GM18867 (cell line): ENCODE data around the gene SIAH1.
"Not testable (repeated sequence)": the region's sequence is repeated elsewhere in the genome, so short reads cannot be mapped to it uniquely, and the experiment has no call there.

Experiments
- ATAC-seq: cut with Tn5 transposase; IDR thresholded peaks from one replicate; pipeline ENCODE4 v1.9.1; 2021; ENCODE audit warnings: mild to moderate bottlenecking, moderate library complexity; ENCODE audit not compliant: unreplicated experiment

The SIAH1 gene

DNA sequence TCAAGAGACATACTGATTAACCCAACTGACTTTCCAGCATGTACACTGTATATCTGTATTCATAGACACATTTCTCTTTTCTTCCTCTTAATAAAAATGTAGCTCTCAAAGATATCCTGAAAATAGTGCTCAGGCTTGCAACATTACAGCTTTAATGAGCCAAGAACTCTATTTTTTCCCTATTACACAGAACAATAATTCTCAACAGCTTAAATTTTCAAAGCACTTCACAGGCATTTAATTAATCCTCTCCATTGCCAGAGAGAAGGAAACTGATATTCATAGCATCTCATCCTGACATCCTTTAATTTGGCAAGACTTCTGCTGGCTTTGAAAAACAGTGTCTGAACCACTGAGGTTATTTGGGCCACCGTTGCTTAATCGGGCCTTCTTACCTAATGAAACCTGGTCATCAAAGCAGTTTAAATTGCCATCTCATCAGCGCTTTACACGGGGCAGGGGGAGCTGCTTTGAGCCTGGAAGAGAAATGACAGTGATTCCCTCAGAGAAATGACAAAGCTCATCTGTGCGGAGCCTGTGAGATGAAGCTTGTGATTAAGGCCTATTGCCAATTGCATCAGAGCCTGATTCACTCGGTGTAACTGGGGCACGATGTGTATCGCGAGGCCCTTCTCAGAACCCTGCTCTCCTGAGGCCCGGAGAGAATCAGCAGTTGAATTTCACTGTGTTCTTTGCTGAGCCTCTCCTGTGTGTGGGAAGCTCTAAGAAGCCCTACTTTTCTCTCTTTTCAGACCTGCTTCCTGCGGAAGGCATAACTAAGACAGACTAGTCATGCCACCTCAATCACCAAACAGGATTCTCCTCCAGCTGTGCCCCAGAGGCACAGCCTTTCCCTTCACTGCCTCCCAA lies 8.5 kb upstream of the SIAH1 start:
- no peak for ATAC-seq

DNA sequence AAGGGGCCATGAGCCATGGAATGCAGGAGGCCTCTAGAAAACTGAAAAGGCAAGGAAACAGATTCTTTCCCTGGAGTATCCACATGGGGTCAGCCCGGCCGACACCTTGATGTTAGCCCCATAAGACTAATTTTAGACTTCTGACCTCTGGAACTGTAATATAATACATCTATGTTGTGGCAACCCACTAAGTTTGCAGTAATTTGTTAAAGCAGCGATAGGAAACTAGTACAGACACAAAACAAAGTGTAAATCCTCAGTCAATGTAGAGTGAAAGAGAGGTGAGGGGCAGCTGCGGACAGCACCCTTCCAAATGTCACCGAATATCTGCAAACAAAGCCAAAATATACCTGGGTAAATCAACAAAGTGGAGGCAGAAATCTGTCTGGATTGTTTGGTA lies 7.2 kb upstream of the SIAH1 start:
- no peak for ATAC-seq

DNA sequence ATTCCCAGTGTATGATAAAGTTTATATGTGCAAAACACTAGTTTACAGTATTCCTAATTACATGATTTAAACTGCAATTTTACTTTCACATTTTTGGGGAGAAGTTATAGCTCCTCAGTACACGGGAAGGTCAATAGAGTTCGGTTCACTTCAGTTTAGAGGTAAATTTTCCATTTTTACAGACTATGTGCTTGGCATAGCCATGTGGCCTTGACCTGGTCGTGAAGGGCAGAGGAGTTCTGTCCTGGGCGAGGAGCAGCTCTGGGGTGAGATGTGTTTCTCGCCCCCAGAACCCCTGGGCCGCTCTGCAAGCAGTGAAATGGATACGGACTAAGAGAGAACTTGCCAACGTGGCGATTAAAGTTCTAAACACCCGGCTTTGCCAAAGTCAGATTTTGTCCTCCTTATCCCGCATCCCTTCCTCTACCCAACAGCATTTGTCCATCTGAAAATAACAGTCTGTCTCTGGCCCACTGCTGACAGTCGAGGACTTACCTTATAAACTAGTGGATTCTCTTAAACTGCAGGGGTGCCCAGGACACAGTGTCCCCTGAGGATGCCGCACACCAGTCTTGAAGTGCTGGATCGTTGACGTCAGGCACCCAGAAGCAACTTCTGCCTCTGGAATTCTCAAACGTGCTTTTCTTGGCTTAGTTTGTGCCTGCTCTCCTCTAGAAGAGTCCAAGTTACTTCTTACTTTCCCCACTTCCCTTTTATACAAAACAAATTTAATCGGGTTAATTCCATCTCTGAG lies 1.5 kb upstream of the SIAH1 start:
- ATAC-seq: no peak

GRCh38 chr16:48384520-48385252 lies 527 bp downstream of the SIAH1 start:
- peak; percentile 59 for ATAC-seq

- no peak for ATAC-seq
Observed at GRCh38 chr16:48383877-48384519, 1.2 kb downstream of the SIAH1 start.

DNA sequence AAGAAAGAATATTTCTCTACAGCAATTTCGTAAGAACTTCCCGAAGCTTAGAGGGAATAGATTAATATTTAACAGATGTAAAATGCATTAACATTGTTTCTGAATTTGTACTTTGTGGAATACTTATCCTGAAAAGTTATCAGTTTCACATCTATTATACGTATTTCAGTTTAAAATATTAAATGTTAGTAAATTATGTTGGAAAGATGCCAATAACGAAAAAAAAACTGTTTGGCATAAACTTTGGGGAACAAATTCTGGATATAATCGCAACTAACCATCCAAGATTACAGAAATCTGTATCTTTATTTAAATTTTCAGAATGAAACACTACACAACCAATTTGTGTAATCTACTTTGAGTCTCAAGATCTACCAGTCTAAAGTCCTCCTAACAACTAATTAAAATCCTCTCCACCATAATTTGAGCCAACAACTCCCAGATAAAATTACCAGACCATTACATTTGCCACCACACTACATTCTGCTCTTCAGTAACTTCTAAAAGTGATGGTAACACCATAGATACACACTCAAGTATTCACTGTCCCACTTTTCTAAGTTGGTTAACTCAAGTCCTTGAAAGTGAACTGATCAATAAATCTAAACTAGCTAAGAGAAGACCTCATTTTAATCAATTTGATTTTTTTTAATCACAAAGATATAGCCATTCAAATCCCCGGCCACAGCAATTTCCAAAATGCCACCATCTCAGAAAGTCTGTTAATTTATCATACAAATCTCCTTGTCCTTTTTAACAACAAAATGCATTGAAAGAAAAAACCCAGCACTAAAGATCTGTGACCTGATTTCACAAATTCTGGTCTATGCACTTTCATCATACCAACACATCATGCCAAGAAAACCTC lies 2.0 kb downstream of the SIAH1 start:
- no peak for ATAC-seq

DNA sequence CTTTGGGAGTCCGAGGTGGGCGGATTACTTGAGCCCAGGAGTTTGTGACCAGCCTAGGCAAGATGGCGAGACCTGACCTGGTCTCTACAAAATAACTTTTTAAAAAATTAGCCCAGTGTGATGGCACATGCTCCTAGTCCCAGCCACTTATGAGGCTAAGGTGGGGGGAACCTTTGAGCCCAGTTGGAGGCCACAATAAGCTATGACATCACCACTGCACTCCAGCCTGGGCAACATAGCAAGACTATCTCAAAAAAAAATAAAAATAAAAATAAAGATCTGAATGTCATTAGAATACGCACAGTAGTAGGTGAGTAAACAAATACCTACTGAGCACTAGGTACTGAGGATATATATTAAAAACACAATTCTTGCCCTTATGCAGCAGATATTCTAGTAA lies 3.1 kb downstream of the SIAH1 start:
- ATAC-seq: no peak

DNA sequence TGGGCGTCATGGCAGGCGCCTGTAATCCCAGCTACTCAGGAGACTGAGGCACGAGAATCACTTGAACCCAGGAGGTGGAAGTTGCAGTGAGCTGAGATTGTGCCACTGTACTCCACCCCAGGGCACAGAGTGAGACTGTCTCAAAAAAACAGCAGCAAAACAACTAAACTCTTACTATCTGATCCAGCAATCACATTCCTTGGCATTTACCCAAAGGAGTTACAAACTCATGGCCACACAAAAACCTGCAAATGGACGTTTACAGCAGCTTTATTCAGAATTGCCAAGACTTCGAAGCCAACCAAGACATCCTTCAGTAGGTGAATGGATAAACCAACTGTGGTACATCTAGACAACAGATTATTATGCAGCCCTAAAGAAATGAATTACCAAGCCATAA lies 4.0 kb downstream of the SIAH1 start:
- ATAC-seq: no peak

DNA sequence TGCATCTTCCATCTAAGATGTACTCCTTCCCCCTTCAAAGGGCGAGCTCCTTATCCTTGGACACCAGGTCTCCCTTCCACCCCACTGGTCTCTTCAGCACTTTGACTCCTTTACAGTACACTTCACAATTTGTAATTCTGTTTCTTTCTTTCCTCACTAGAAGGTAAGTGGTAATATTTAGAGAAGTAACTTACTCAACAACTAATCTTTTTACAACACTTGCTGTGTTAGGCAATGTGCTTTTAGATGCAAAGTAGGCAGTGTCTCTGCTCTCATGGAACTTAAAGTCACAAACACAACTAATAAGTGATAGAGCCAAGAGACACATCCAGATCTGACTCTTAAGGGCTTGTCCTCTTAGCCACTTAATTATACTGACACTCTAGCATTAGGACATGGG lies 6.4 kb downstream of the SIAH1 start:
- ATAC-seq: no peak

DNA sequence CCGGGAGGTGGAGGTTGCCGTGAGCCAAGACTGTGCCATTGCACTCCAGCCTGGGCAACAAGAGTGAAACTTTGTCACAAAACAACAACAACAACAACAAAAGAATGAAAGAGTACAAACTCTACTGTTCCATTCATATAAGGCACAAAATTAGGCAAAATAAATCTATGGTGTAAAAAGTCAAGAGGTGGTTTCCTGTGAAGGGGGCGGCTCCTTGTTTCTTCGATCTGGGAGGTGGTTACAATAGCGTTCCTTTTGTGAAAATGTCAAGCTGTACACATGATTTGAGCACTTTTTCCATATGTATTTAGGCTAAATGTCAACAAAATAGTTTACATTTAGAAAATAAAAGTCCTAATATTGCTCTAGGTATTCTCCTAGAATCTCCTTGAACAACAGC lies 6.9 kb downstream of the SIAH1 start:
- no peak for ATAC-seq

DNA sequence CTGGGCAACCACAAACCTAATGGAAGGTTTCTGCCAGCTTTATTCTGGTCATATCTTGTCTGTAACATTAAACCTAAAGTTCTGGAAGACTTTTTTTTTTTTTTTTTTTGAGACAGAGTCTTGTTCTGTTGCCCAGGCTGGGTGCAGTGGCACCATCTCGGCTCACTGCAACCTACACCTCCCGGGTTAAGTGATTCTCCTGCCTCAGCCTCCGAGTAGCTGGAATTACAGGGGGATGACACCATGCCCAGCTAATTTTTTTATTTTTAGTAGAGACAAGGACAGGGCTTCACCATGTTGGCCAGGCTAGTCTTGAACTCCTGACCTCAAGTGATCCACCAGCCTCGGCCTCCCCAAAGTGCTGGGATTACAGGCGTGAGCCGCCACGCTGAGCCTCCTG lies 7.9 kb downstream of the SIAH1 start:
- not testable (repeated sequence) for ATAC-seq

- no peak for ATAC-seq
Observed at GRCh38 chr16:48374255-48374654, 11.0 kb downstream of the SIAH1 start.

GRCh38 chr16:48373258-48374029 lies 11.8 kb downstream of the SIAH1 start:
- ATAC-seq: no peak

GRCh38 chr16:48372744-48373143 lies 12.5 kb downstream of the SIAH1 start:
- no peak for ATAC-seq

- ATAC-seq: no peak
Observed at GRCh38 chr16:48371393-48371780, 13.8 kb downstream of the SIAH1 start.

GRCh38 chr16:48370668-48371392 lies 14.4 kb downstream of the SIAH1 start:
- ATAC-seq: not testable (repeated sequence)

- no peak for ATAC-seq
Observed at GRCh38 chr16:48370229-48370628, 15.0 kb downstream of the SIAH1 start.

DNA sequence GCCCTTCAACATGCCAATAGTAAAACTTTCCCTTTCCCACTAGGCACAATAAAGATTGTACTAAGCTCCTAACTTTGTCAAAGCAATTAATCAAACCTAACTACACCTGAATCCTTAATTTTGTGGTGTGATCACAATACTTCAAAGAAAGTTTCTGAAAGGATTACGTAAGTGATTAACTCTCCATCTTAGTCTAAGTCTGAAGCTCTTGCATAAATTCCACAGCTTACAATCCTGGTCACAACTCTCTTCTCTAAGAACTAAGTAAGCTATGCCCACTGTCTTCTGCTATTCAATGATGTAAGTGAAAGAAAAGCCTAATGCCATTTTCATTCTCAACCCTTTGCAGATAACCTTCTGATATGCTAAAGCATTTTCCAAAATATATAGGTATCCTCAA lies 15.4 kb downstream of the SIAH1 start:
- ATAC-seq: no peak
